Measurements from ENCODE around the gene RASD2.

Gene RASD2

GRCh38 chr22:35590634-35591295, 50.1 kb downstream of the RASD2 start:
- TF ChIP-seq POLR2AphosphoS5 (IDR thresholded peaks at IDR 0.05; ENCODE audit: low read depth, low read length) (no peak), TAF1 (IDR thresholded peaks at IDR 0.05; ENCODE audit: borderline replicate concordance, insufficient read depth, low read length) (no peak), SIN3A (IDR thresholded peaks at IDR 0.05; ENCODE audit: borderline replicate concordance, insufficient read depth, low read length) (no peak), FOXP2 (optimal IDR thresholded peaks at IDR 0.05; ENCODE audit: borderline replicate concordance, extremely low read depth, extremely low read length, insufficient read depth) (no peak), REST (IDR thresholded peaks at IDR 0.05; ENCODE audit: insufficient read depth in 1 of 2, low read depth in 2 of 2, low read length in 2 of 2) (no peak)

- TF ChIP-seq SIN3A (IDR thresholded peaks at IDR 0.05; ENCODE audit: borderline replicate concordance, insufficient read depth, low read length) (no peak), REST (IDR thresholded peaks at IDR 0.05; ENCODE audit: insufficient read depth in 1 of 2, low read depth in 2 of 2, low read length in 2 of 2) (no peak), TAF1 (IDR thresholded peaks at IDR 0.05; ENCODE audit: borderline replicate concordance, insufficient read depth, low read length) (no peak), POLR2AphosphoS5 (IDR thresholded peaks at IDR 0.05; ENCODE audit: low read depth, low read length) (no peak), FOXP2 (optimal IDR thresholded peaks at IDR 0.05; ENCODE audit: borderline replicate concordance, extremely low read depth, extremely low read length, insufficient read depth) (no peak)
Measured at GRCh38 chr22:35591714-35592417, 51.2 kb downstream of the RASD2 start.

- TF ChIP-seq FOXP2 (optimal IDR thresholded peaks at IDR 0.05; ENCODE audit: borderline replicate concordance, extremely low read depth, extremely low read length, insufficient read depth) (no peak), POLR2AphosphoS5 (IDR thresholded peaks at IDR 0.05; ENCODE audit: low read depth, low read length) (no peak), REST (IDR thresholded peaks at IDR 0.05; ENCODE audit: insufficient read depth in 1 of 2, low read depth in 2 of 2, low read length in 2 of 2) (no peak), TAF1 (IDR thresholded peaks at IDR 0.05; ENCODE audit: borderline replicate concordance, insufficient read depth, low read length) (no peak), SIN3A (IDR thresholded peaks at IDR 0.05; ENCODE audit: borderline replicate concordance, insufficient read depth, low read length) (no peak)
Measured at GRCh38 chr22:35592418-35592967, 51.9 kb downstream of the RASD2 start.

DNA sequence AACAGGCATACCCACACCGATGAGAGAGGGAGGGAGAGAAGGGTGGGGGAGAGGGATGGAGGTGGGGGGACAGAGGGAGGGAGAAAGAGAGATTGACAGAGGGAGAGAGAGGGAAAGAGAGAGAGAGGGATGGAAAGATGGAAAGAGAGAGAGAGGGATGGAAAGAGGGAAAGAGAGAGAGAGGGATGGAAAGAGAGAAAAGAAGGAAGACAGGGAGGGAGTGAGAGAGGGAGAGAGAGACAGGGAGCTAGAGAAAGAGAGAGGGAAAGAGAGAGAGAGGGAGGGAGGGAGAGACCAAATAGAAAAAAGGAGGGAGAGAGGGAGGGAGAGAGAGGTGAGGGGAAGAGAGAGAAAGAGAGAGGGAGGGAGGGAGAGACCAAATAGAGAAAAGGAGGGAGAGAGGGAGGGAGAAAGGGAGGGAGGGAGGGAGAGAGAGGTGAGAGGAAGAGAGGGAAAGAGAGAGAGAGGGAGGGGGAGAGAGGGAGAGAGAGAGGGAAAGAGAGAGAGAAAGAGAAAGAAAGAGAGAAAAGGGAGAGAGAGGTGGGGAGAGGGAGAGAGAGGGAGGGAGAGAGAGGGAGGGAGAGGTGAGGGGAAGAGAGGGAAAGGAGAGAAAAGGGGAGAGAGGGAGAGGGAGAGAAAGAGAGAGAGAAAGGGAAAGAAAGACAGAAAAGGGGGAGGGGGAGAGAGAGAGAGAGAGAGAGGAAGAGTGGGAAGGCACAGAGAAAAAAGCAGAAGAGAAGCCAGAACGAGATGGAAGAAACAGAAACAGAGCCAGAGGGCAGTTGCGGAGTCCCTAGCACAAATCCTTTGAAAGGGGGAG, 52.6 kb downstream of the RASD2 start:
- TF ChIP-seq SIN3A (IDR thresholded peaks at IDR 0.05; ENCODE audit: borderline replicate concordance, insufficient read depth, low read length) (no peak), FOXP2 (optimal IDR thresholded peaks at IDR 0.05; ENCODE audit: borderline replicate concordance, extremely low read depth, extremely low read length, insufficient read depth) (no peak), REST (IDR thresholded peaks at IDR 0.05; ENCODE audit: insufficient read depth in 1 of 2, low read depth in 2 of 2, low read length in 2 of 2) (no peak), TAF1 (IDR thresholded peaks at IDR 0.05; ENCODE audit: borderline replicate concordance, insufficient read depth, low read length) (no peak), POLR2AphosphoS5 (IDR thresholded peaks at IDR 0.05; ENCODE audit: low read depth, low read length) (no peak)
